ENCODE data around the gene ZNF284. TPM values are rescaled to one million over a fixed set of nuclear protein-coding genes. Genes with fewer than 3 reads are reported as not detected.

ZNF284 gene
- total RNA-seq, 4 donors from 2014 or later = 0.38 to 1.3 (median 0.63) TPM

DNA sequence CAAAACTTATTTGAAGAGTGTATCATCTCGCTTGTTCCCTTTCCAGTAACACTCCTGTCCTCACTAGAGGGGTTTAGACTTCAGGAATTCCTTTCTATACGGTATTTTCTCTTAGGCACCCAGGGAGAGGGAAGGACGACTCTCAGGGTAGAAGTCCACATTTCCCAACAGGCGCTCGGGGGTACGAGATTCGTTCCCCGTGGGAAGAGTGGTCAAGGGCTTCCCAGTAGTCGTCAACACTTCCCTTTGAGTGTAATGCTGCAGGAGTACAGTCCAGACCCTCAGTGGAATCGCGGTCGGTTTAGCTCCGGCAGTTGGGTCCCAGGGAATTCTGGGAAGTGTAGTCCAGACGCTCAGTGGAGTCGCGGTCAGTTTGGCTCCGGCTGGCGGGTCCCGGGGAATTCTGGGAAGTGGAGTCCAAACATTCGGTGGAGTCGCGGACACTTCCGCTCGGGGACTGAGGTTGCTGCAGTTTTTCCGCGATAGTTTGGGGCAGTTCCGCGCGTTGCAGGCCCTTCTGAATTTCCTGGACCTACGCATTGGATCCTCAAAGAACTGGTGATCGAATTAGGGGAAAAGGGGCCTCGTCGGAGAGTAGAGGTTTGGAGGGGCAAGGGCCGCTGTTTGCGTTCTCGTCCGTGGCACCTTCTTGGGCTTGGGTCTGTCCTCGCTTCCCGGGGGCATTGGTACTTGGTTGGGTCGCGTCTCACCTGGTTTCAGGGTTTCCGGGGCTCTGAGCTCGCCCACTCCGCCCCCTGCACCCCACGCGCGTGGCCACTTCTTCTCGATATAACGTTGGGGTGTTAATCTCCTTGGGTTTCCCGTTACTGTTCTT lies 22.2 kb downstream of the ZNF284 start, which contains the start of gene ZNF224:
Gene ZNF224, plus strand, starts transcription at position 431 of the 835 bp plus-strand sequence. CDS start 3,513 bp downstream, outside the sequence.
- H3K4me1 ChIP-seq = peaks cover 7 to 10% of the 10 kb centered on the region in 2 donors
- H3K27ac ChIP-seq = peak within 1 kb of the TSS; percentile 70 to 82 (median 73)
- peak; percentile 85 to 87 for DNase-seq
- in situ Hi-C loops (cut with MboI; ENCODE audit: low sequenced_read_pairs in 4 of 4) = loop anchor here in 1 of 4 donors (10.0 kb wide), 1 partner anchor 89 kb away; the partner anchor contains the start of gene ZNF230
- intact Hi-C loops (cut with DNase I; ENCODE audit: low total_unique reads) = loop anchor here (1.0 to 5.0 kb wide), 10 partner anchors 18 to 267 kb away; partner anchors contain the start of genes ZNF155, ZNF223, ZNF225 and ZNF226
- H3K9me3 ChIP-seq = peaks cover 0 to 8% (median 0%) of the 10 kb centered on the region in 3 donors
- H3K4me3 ChIP-seq = peak within 1 kb of the TSS; percentile 76 to 91 (median 80)
- H3K36me3 ChIP-seq = peaks cover 0 to 30% of the 10 kb centered on the region in 2 donors
- no peaks in the 10 kb centered on the region for H3K27me3 ChIP-seq
- ATAC-seq = peak; percentile 100
- TF ChIP-seq POLR2A (IDR thresholded peaks at IDR 0.05) = peak in 1 of 2 donors; percentile 41
- TF ChIP-seq, protein P1, sequence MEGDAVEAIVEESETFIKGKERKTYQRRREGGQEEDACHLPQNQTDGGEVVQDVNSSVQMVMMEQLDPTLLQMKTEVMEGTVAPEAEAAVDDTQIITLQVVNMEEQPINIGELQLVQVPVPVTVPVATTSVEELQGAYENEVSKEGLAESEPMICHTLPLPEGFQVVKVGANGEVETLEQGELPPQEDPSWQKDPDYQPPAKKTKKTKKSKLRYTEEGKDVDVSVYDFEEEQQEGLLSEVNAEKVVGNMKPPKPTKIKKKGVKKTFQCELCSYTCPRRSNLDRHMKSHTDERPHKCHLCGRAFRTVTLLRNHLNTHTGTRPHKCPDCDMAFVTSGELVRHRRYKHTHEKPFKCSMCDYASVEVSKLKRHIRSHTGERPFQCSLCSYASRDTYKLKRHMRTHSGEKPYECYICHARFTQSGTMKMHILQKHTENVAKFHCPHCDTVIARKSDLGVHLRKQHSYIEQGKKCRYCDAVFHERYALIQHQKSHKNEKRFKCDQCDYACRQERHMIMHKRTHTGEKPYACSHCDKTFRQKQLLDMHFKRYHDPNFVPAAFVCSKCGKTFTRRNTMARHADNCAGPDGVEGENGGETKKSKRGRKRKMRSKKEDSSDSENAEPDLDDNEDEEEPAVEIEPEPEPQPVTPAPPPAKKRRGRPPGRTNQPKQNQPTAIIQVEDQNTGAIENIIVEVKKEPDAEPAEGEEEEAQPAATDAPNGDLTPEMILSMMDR (IDR thresholded peaks at IDR 0.05 in 4 of 5, conservative IDR thresholded peaks at IDR 0.05 in 1 of 5) = no peak

- in situ Hi-C loops (cut with MboI; ENCODE audit: low sequenced_read_pairs in 4 of 4) = no loop called here
- Histone ChIP-seq H3K4me3 (no peak overlapping the region), H3K4me1 (peaks cover 8 to 9% of the 10 kb centered on the region in 2 donors), H3K9me3 (peaks cover 4 to 59% (median 22%) of the 10 kb centered on the region in 3 donors), H3K27me3 (no peaks in the 10 kb centered on the region), H3K36me3 (peaks cover 7 to 69% of the 10 kb centered on the region in 2 donors), H3K27ac (no peak overlapping the region)
- DNase-seq (no peak), ATAC-seq (no peak)
- TF ChIP-seq POLR2A (IDR thresholded peaks at IDR 0.05) = no peak
- TF ChIP-seq, protein P1 (IDR thresholded peaks at IDR 0.05 in 4 of 5, conservative IDR thresholded peaks at IDR 0.05 in 1 of 5) = no peak
- intact Hi-C loops (cut with DNase I; ENCODE audit: low total_unique reads) = no loop called here
Measured at GRCh38 chr19:44107751-44108150, 35.8 kb downstream of the ZNF284 start.

DNA sequence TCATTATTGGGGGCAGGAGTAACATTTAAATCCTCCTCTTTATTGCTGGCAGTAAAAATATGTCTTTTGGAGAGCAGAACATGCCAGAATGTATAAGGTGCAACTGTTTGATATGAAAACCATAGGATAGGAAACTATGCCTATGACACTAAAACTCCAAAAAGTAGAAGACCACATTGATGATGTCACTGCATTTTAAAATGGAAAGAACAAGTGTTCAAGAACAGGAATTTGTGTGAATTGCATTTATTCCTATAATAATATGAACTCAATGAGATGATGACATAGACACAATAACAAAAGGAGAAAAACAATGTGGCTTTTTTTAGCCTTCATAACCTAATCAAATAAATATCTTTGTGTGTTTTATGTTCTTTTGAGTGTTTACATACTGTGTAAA lies 37.5 kb downstream of the ZNF284 start:
- H3K36me3 ChIP-seq = peaks cover 7 to 52% of the 10 kb centered on the region in 2 donors
- peaks cover 14 to 16% of the 10 kb centered on the region in 2 donors for H3K4me1 ChIP-seq
- H3K27me3 ChIP-seq = no peaks in the 10 kb centered on the region
- ATAC-seq (no peak), DNase-seq (no peak)
- intact Hi-C loops (cut with DNase I; ENCODE audit: low total_unique reads) (no loop called here), in situ Hi-C loops (cut with MboI; ENCODE audit: low sequenced_read_pairs in 4 of 4) (no loop called here)
- H3K27ac ChIP-seq = no peak overlapping the region
- peaks cover 4 to 51% (median 22%) of the 10 kb centered on the region in 3 donors for H3K9me3 ChIP-seq
- no peak overlapping the region for H3K4me3 ChIP-seq
- TF ChIP-seq, protein P1 (IDR thresholded peaks at IDR 0.05 in 4 of 5, conservative IDR thresholded peaks at IDR 0.05 in 1 of 5) = no peak

- Histone ChIP-seq H3K4me3 (peak overlapping the region; percentile 67 to 92 (median 84)), H3K9me3 (peaks cover 0 to 28% (median 21%) of the 10 kb centered on the region in 3 donors), H3K27ac (no peak overlapping the region), H3K36me3 (peaks cover 4 to 45% of the 10 kb centered on the region in 2 donors), H3K4me1 (peaks cover 14 to 18% of the 10 kb centered on the region in 2 donors), H3K27me3 (no peaks in the 10 kb centered on the region)
- TF ChIP-seq, protein P1 (IDR thresholded peaks at IDR 0.05 in 4 of 5, conservative IDR thresholded peaks at IDR 0.05 in 1 of 5) = no peak
- no peak for TF ChIP-seq POLR2A (IDR thresholded peaks at IDR 0.05)
- in situ Hi-C loops (cut with MboI; ENCODE audit: low sequenced_read_pairs in 4 of 4) = loop anchor here in 2 of 4 donors (5.0 to 10.0 kb wide), 4 partner anchors 100 to 193 kb away; partner anchors contain the start of genes ZNF227 (in 2 of the 2), ZNF235 (in 2 of the 2) and ZNF230 (in 1 of the 2)
- ATAC-seq (no peak), DNase-seq (no peak)
- intact Hi-C loops (cut with DNase I; ENCODE audit: low total_unique reads) = loop anchor here (2.0 to 5.0 kb wide), 2 partner anchors 101 to 245 kb away; partner anchors contain the start of genes ZNF112 and ZNF227
Measured at GRCh38 chr19:44111910-44112463, 40.0 kb downstream of the ZNF284 start.

Measured in gastrocnemius medialis (tissue), 4 donors.